ENCODE data around the gene LATS2. TPM values are rescaled to one million over a fixed set of nuclear protein-coding genes. Genes with fewer than 3 reads are reported as not detected.

The LATS2 gene
- total and polyA plus RNA-seq, 11 donors: 7.8 to 35.6 (median 25.8) TPM

DNA sequence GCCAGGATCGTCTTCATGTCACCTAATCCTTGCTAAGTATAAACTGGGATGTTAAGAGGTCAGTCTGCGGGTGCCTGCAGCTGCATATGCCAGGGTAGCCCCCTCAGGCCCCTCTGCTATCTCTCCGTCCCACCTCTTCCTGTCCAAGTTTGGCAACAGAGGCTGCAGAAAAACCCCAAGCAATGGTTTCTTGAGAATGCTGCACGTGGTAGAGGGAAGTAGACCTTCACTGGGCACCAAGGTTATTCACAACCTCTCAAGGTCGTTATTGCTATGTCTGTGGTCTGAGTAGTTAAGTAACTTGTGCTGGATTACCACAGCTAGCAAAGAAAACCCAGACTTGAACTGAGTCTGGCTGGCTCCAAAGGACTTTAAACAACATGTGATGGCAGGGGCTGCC lies 81.0 kb downstream of the LATS2 start:
- no peaks in the 10 kb centered on the region for H3K27me3 ChIP-seq
- H3K9me3 ChIP-seq: no peaks in the 10 kb centered on the region
- ATAC-seq (peak in 1 of 4 donors; percentile 20), DNase-seq (no peak)
- H3K4me1 ChIP-seq: peaks cover 0 to 11% (median 0%) of the 10 kb centered on the region in 12 donors
- H3K4me3 ChIP-seq: no peak overlapping the region
- peaks cover 0 to 98% (median 87%) of the 10 kb centered on the region in 9 donors for H3K36me3 ChIP-seq
- H3K27ac ChIP-seq: peak overlapping the region in 1 of 12 donors; percentile 39
- intact Hi-C loops (cut with DNase I): loop anchor here in 1 of 10 donors (10.0 kb wide), 1 partner anchor 64 kb away; no protein-coding TSS in a partner anchor
- TF ChIP-seq POLR2A (IDR thresholded peaks at IDR 0.05) (no peak), CTCF (IDR thresholded peaks at IDR 0.05) (no peak)
- 53 to 60% (median 57%) methylated on average over 5 of the region's 5 CpGs for WGBS, 4 donors

DNA sequence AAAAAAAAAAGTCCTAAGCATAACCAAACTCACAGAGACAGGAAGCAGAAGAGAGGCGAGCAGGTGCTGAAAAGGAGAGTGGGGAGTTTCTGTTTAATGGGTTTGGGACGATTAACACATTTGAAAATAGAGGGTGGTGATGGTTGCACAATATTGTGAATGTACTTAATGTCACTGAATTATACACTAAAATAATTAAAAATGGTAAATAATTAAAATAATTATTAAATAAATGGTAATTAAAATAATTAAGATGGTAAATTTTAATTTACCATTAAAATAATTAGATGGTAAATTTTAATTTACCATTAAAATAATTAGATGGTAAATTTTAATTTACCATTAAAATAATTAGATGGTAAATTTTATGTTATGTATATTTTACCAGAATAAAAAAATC lies 84.0 kb downstream of the LATS2 start:
- no peaks in the 10 kb centered on the region for H3K9me3 ChIP-seq
- H3K4me1 ChIP-seq: peaks cover 0 to 5% (median 0%) of the 10 kb centered on the region in 12 donors
- no peak overlapping the region for H3K4me3 ChIP-seq
- no peak for DNase-seq
- no peak overlapping the region for H3K27ac ChIP-seq
- 84 to 95% (median 94%) methylated on average over 2 of the region's 2 CpGs for WGBS, 4 donors
- TF ChIP-seq POLR2A (IDR thresholded peaks at IDR 0.05) (no peak), CTCF (IDR thresholded peaks at IDR 0.05) (no peak)
- ATAC-seq: no peak
- no peaks in the 10 kb centered on the region for H3K27me3 ChIP-seq
- peaks cover 0 to 100% (median 97%) of the 10 kb centered on the region in 9 donors for H3K36me3 ChIP-seq
- intact Hi-C loops (cut with DNase I): no loop called here

DNA sequence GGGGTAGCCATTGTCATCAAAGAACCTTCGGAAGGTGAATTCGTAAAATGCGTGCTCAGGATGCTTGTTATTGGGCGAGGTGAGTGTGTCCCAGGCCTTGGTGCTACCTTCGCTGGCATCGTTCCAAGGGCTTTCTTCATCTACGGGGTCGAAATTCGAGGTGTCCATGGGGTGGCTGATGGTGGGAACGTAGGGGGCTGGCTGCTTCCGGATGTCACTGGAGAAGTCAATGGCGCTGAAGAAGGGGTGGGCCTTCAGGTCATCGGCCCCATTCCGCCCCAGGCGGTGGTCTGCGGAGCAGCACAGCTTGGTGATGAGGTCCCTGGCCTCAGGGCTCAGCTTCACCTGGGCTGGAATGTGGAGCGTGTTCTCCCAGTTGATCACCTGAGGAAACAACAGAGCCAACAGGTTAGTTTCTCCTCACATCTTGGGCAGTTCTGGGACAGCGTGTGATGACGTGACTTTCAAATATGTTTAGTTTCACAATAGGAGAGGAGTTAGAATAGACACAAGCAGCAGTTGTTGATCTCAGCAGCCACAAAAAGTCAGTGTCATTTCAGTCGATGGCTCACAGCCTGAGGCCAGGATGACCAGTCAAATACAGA lies 86.3 kb downstream of the LATS2 start:
- no peak for ATAC-seq
- H3K9me3 ChIP-seq: no peaks in the 10 kb centered on the region
- H3K4me3 ChIP-seq: no peak overlapping the region
- H3K36me3 ChIP-seq: peaks cover 0 to 86% (median 75%) of the 10 kb centered on the region in 9 donors
- intact Hi-C loops (cut with DNase I): no loop called here
- H3K4me1 ChIP-seq: no peaks in the 10 kb centered on the region
- H3K27me3 ChIP-seq: no peaks in the 10 kb centered on the region
- H3K27ac ChIP-seq: no peak overlapping the region
- TF ChIP-seq POLR2A (IDR thresholded peaks at IDR 0.05) (no peak), CTCF (IDR thresholded peaks at IDR 0.05) (no peak)
- DNase-seq: no peak
- WGBS, 4 donors: 95 to 96% (median 96%) methylated on average over 20 of the region's 20 CpGs

DNA sequence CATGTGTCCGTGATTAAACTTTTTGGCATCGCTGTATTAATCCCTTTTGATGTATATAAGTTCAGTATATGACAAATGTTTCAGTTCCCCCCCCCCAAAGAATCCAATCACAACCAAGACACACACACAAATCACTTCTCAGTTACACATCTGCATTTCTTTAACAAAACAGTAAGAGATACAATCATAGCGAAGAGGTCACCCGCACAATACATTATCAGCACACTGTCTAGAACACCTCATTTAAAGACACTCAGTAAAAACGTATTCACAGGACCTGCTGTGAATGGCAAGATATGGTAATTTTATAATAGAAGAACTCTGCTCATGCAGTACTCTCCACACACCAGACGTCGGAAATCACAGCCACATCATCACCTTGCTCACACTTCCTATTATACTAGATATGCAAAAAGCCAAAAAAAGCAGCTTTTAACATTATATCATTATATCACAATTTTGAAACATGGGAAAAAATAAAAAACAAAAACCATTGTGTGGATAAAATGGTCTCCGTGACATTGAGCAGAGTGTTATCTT lies 87.4 kb downstream of the LATS2 start:
- H3K4me1 ChIP-seq: no peaks in the 10 kb centered on the region
- no peaks in the 10 kb centered on the region for H3K9me3 ChIP-seq
- DNase-seq (no peak), ATAC-seq (no peak)
- no peak for TF ChIP-seq POLR2A (IDR thresholded peaks at IDR 0.05)
- no peak for TF ChIP-seq CTCF (IDR thresholded peaks at IDR 0.05)
- no peaks in the 10 kb centered on the region for H3K27me3 ChIP-seq
- intact Hi-C loops (cut with DNase I): no loop called here
- H3K36me3 ChIP-seq: peaks cover 0 to 75% (median 63%) of the 10 kb centered on the region in 9 donors
- 78 to 80% (median 79%) methylated on average over 8 of the region's 8 CpGs for whole genome bisulfite sequencing, 4 donors
- H3K27ac ChIP-seq: no peak overlapping the region
- no peak overlapping the region for H3K4me3 ChIP-seq
